Cerebellar nuclear complex (tissue), 1 donor: ENCODE results near the gene CDC37.

ENCODE experiments used
- DNase-seq, 2 experiments: peaks; one replicate each; lab custom pipeline; 2025; lab: John Stamatoyannopoulos, UW

CDC37 gene

DNA sequence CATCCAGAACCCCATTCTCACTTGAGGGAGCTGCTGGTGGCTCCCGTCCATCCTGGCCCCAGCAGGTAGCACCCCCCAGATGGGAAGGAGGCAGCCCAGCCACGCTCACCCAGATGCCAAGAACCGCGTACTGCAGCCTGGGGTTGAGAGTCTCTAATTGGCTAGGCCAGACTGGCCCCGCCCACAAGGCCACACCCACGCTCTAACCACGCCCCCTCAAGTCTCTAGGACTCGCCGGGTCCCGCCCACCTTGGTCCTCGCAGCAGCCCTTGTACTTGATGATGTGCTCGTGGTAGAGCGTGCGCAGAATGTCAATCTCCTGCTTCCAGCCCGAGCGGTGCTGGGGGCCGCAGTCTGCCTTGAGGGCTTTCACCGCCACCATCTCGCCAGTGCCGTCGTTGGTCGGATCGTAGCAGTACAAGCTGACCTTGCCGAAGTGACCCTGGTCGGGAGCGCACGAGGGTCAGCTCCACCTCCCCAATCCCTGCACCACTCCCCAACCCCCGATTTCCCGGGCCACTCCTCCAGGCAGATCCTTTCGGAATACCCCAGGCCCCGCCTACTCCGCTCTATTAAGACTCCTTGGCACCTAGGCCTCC is 49.5 kb downstream of the CDC37 start:
- no peak for DNase-seq

DNA sequence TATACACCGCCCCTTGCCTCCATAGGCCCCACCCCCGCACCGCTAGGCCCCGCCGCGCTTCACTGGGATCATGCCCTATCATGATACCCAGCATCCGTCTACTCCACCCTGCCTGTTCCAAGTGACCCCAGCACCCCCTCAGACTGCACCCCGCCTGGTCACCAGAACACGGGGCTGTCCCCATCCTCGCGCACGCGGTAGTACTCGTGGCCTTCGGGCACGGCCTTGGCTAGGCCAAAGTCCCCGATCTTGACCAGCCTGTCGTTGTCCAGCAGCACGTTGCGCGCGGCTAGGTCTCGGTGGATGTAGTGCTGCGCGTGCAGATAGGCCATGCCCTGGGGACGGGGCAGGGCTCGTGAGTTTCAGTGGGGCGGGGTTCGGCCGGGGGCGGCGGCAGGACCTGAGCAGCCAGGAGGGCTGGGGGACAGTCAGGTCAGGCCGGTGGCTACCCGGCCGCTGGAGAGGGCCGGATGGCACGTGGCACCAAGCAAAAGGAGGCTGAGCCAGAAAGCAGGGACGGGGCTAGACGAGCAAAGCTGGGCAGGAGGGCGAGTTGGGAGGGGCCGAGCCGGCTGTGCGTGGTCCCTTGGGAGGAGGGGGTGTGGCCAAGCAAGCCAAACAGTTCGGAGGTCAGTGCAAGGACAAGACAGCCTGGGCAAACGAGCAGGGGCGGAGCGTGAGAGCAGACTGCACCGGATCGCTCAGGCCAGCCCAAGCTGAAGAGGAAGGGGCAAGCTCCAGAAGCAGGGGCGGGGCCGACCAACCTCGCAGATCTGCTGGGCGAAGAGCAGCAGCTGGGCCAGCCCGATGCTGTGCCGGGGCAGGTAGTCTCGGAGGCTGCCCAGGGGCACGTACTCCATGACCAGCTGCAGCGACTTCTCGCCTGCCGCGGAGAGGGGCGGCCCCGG is 50.3 kb downstream of the CDC37 start:
- DNase-seq: no peak

DNA sequence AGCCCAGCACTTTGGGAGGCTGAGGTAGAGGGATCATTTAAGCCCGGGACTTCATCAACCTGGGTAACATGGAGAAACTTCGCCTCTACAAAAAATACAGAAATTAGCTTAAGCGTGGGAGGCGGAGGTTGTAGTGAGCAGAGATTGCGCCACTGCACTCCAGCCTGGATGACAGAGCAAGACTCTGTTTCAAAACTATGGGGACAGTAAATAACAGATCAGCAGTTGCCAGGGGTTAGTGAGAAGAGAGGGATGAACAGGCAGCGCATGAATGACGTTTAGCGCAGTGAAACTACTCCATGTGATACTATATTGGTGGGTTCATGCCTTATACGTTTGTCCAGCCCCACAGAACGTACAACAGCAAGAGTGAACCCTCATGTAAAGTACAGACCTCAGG is 56.8 kb downstream of the CDC37 start:
- no peak for DNase-seq

DNA sequence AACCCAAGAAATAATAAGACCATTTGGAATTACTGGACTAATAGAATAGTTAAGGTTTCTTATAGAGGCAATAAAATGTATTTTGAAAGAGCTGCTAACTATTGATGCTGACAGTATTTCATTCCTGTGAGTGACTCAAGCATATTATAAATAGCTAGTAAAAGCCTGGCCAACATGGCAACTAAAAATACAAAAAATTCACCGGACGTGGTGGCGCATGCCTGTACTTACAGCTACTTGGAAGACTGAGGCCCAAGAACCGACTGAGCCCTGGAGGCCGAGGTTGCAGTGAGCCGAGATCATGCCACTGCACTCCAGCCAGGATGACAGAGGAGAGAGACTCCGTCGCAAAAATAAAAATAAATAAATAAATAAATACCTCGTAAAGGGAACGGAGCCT is 58.6 kb downstream of the CDC37 start:
- no peak for DNase-seq

DNA sequence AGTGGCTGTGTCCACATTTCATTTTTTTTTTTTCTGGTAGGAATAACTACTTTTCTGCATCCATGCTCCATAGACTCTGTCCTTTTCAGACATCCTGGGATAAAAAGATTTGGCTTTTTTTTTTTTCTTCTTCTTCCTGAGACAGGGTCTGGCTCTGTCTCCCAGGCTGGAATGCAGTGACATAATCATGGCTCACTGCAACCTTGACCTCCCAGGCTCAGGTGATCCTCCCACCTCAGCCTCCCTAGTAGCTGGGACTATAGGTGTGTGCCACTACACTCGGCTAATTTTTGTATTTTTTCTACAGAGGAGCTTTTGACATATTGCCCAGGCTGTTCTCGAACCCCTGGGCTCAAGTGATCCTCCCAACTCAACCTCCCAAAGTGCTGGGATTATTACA is 59.8 kb downstream of the CDC37 start:
- no peak for DNase-seq
